ENCODE data around the gene TRAF7. TPM values are rescaled to one million over a fixed set of nuclear protein-coding genes. Genes with fewer than 3 reads are reported as not detected.

TRAF7 gene
- total and polyA plus RNA-seq, 2 of the 13 experiments (the other 11 are each of a cell fraction or from before 2014, with no cell fraction given): 47.9 to 65.6 TPM

DNA sequence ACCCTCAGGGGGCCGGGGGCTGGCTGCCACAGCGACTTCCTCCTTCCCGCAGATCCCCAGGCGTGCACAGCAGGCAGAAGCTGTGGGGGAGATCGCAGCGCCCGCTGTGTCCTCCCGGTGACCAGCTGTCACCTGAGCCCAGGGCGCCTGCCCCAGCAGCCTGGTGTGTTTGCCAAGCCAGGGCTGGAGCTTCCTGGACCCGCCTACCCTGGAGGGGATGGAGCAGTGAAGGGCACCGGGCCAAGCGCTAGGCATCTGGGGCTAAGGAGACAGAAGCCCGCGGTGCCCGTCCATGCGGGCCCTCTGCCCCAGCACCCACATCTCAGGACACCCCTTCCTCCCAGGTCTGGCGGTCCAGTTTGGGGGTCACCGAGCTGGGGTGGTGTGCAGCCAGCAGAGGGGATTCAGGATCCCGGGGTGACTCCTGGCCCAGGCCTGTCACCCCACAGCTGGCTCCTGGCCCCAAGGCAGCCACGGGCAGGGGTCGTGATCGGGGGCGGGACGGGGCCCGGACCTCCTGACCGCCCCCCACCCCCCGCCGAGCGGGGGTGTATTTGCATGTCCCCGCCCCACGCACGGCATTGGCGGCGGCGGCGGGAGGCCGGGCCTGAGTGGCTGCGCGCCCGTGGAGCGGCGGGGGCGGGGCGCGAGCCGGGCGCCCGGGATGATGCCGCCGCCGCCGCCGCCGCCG, 7.5 kb upstream of the TRAF7 start, which contains the start of gene RAB26 (continued):
- TF ChIP-seq ZNF605 (CRISPR knock-in tag; IDR thresholded peaks at IDR 0.05) (no peak), RXRA (CRISPR knock-in tag; IDR thresholded peaks at IDR 0.05) (peak; percentile 83), ZNF550 (CRISPR knock-in tag; IDR thresholded peaks at IDR 0.05; ENCODE audit: borderline replicate concordance) (no peak), HNF4G (IDR thresholded peaks at IDR 0.05; ENCODE audit: borderline replicate concordance, low read depth, low read length) (no peak), HNF4G (CRISPR knock-in tag; IDR thresholded peaks at IDR 0.05; ENCODE audit: borderline replicate concordance, low read depth) (no peak), AGO1 (IDR thresholded peaks at IDR 0.05; ENCODE audit: low read depth, low read length, poor library complexity, severe bottlenecking) (no peak), CREB1 (IDR thresholded peaks at IDR 0.05) (no peak), CREB1 (CRISPR knock-in tag; IDR thresholded peaks at IDR 0.05) (no peak), ZNF317 (CRISPR knock-in tag; IDR thresholded peaks at IDR 0.05) (0 out of 2 replicates have a peak, but pooled peaks have one; percentile 48), KLF15 (CRISPR knock-in tag; IDR thresholded peaks at IDR 0.05; ENCODE audit: borderline replicate concordance) (no peak), ZNF746 (CRISPR knock-in tag; IDR thresholded peaks at IDR 0.05) (no peak), SCMH1 (CRISPR knock-in tag; IDR thresholded peaks at IDR 0.05; ENCODE audit: borderline replicate concordance) (no peak), TAF1 (CRISPR knock-in tag; IDR thresholded peaks at IDR 0.05) (no peak; the same call in 1 of the 2 replicates), THYN1 (CRISPR knock-in tag; IDR thresholded peaks at IDR 0.05; ENCODE audit: borderline replicate concordance, low read depth) (no peak), MTA3 (CRISPR knock-in tag; IDR thresholded peaks at IDR 0.05) (no peak)
- TF ChIP-seq, protein P1, sequence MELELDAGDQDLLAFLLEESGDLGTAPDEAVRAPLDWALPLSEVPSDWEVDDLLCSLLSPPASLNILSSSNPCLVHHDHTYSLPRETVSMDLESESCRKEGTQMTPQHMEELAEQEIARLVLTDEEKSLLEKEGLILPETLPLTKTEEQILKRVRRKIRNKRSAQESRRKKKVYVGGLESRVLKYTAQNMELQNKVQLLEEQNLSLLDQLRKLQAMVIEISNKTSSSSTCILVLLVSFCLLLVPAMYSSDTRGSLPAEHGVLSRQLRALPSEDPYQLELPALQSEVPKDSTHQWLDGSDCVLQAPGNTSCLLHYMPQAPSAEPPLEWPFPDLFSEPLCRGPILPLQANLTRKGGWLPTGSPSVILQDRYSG (CRISPR knock-in tag; IDR thresholded peaks at IDR 0.05): no peak
- TF ChIP-seq, protein P2, sequence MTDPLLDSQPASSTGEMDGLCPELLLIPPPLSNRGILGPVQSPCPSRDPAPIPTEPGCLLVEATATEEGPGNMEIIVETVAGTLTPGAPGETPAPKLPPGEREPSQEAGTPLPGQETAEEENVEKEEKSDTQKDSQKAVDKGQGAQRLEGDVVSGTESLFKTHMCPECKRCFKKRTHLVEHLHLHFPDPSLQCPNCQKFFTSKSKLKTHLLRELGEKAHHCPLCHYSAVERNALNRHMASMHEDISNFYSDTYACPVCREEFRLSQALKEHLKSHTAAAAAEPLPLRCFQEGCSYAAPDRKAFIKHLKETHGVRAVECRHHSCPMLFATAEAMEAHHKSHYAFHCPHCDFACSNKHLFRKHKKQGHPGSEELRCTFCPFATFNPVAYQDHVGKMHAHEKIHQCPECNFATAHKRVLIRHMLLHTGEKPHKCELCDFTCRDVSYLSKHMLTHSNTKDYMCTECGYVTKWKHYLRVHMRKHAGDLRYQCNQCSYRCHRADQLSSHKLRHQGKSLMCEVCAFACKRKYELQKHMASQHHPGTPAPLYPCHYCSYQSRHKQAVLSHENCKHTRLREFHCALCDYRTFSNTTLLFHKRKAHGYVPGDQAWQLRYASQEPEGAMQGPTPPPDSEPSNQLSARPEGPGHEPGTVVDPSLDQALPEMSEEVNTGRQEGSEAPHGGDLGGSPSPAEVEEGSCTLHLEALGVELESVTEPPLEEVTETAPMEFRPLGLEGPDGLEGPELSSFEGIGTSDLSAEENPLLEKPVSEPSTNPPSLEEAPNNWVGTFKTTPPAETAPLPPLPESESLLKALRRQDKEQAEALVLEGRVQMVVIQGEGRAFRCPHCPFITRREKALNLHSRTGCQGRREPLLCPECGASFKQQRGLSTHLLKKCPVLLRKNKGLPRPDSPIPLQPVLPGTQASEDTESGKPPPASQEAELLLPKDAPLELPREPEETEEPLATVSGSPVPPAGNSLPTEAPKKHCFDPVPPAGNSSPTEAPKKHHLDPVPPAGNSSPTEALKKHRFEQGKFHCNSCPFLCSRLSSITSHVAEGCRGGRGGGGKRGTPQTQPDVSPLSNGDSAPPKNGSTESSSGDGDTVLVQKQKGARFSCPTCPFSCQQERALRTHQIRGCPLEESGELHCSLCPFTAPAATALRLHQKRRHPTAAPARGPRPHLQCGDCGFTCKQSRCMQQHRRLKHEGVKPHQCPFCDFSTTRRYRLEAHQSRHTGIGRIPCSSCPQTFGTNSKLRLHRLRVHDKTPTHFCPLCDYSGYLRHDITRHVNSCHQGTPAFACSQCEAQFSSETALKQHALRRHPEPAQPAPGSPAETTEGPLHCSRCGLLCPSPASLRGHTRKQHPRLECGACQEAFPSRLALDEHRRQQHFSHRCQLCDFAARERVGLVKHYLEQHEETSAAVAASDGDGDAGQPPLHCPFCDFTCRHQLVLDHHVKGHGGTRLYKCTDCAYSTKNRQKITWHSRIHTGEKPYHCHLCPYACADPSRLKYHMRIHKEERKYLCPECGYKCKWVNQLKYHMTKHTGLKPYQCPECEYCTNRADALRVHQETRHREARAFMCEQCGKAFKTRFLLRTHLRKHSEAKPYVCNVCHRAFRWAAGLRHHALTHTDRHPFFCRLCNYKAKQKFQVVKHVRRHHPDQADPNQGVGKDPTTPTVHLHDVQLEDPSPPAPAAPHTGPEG (CRISPR knock-in tag; IDR thresholded peaks at IDR 0.05): no peak; the same call in 1 of the 2 replicates
- TF ChIP-seq, protein P3, sequence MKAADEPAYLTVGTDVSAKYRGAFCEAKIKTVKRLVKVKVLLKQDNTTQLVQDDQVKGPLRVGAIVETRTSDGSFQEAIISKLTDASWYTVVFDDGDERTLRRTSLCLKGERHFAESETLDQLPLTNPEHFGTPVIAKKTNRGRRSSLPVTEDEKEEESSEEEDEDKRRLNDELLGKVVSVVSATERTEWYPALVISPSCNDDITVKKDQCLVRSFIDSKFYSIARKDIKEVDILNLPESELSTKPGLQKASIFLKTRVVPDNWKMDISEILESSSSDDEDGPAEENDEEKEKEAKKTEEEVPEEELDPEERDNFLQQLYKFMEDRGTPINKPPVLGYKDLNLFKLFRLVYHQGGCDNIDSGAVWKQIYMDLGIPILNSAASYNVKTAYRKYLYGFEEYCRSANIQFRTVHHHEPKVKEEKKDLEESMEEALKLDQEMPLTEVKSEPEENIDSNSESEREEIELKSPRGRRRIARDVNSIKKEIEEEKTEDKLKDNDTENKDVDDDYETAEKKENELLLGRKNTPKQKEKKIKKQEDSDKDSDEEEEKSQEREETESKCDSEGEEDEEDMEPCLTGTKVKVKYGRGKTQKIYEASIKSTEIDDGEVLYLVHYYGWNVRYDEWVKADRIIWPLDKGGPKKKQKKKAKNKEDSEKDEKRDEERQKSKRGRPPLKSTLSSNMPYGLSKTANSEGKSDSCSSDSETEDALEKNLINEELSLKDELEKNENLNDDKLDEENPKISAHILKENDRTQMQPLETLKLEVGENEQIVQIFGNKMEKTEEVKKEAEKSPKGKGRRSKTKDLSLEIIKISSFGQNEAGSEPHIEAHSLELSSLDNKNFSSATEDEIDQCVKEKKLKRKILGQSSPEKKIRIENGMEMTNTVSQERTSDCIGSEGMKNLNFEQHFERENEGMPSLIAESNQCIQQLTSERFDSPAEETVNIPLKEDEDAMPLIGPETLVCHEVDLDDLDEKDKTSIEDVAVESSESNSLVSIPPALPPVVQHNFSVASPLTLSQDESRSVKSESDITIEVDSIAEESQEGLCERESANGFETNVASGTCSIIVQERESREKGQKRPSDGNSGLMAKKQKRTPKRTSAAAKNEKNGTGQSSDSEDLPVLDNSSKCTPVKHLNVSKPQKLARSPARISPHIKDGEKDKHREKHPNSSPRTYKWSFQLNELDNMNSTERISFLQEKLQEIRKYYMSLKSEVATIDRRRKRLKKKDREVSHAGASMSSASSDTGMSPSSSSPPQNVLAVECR (CRISPR knock-in tag; IDR thresholded peaks at IDR 0.05; ENCODE audit: borderline replicate concordance): peak; percentile 68; the same call in 1 of the 2 replicates
